Muscle of leg (tissue), 11 donors: ENCODE data around the gene PKDREJ. TPM values are rescaled to one million over a fixed set of nuclear protein-coding genes. Genes with fewer than 3 reads are reported as not detected.

Source experiments
- DNase-seq: peaks from one replicate; pipeline ENCODE4 v3.0.0; 2013
- H3K27ac ChIP-seq: one replicate; pipeline ENCODE4 v1.5.1; 2013; ENCODE audit warnings: mild to moderate bottlenecking, low read length, control low read depth
- H3K27me3 ChIP-seq: one replicate; pipeline ENCODE4 v1.6.1; 2013; ENCODE audit warnings: low read length; ENCODE audit not compliant: control insufficient read depth, insufficient read depth
- H3K36me3 ChIP-seq: one replicate; pipeline ENCODE4 v1.6.1; 2013; ENCODE audit warnings: low read length; ENCODE audit not compliant: control insufficient read depth, insufficient read depth
- H3K4me1 ChIP-seq: one replicate; pipeline ENCODE4 v1.6.1; 2013; ENCODE audit warnings: low read length; ENCODE audit not compliant: control insufficient read depth, insufficient read depth
- H3K4me3 ChIP-seq: one replicate; pipeline ENCODE4 v1.5.1; 2013; ENCODE audit warnings: low read length, control low read depth
- H3K9me3 ChIP-seq: replicated peaks from 2 replicates; pipeline ENCODE4 v1.6.1; 2013; ENCODE audit warnings: low read depth, low read length; ENCODE audit not compliant: control insufficient read depth
- WGBS: methylation state at CpG from one replicate; pipeline ENCODE4 v1.1.5; 2013; ENCODE audit warnings: missing lambda C conversion rate; ENCODE audit not compliant: insufficient coverage; 5-methylcytosine and 5-hydroxymethylcytosine counted together
- polyA plus RNA-seq, 8 donors: library from polyadenylated mRNA; unstranded; fragments of 120-200 nt; gene quantifications; one replicate each; pipeline versions ENCODE4 v1.2.1 to v1.2.3, GENCODE V29; 2013; ENCODE audit warnings: inconsistent platforms in 1 of 8, low replicate concordance in 1 of 8; ENCODE audit not compliant: insufficient read length in 8 of 8, insufficient read depth in 1 of 8
- total RNA-seq: library from RNA; stranded (reverse); fragments of 120-200 nt; gene quantifications from one replicate; pipeline ENCODE4 v1.2.4, GENCODE V29; 2013

PKDREJ gene
- total and polyA plus RNA-seq, 9 donors = 0.04 to 0.45 (median 0.35) TPM

- H3K4me1 ChIP-seq = peaks cover 31% of the 10 kb centered on the region
- H3K27ac ChIP-seq = peak overlapping the region; percentile 29
Observed at GRCh38 chr22:46239261-46240048, 23.7 kb downstream of the PKDREJ start.

GRCh38 chr22:46238541-46238940 lies 24.6 kb downstream of the PKDREJ start:
- no peaks in the 10 kb centered on the region for H3K27me3 ChIP-seq
- DNase-seq = no peak
- no peak overlapping the region for H3K4me3 ChIP-seq
- WGBS = 88% methylated on average over 16 of the region's 16 CpGs
- peaks cover 55% of the 10 kb centered on the region for H3K36me3 ChIP-seq
- peaks cover 26% of the 10 kb centered on the region for H3K4me1 ChIP-seq
- no peaks in the 10 kb centered on the region for H3K9me3 ChIP-seq
- no peak overlapping the region for H3K27ac ChIP-seq

More at GRCh38 chr22:46239261-46240048, 23.7 kb downstream of the PKDREJ start:
- H3K9me3 ChIP-seq = no peaks in the 10 kb centered on the region
- no peak overlapping the region for H3K4me3 ChIP-seq
- DNase-seq = peak; percentile 42
- no peaks in the 10 kb centered on the region for H3K27me3 ChIP-seq
- 77% methylated on average over 15 of the region's 20 CpGs for WGBS
- peaks cover 60% of the 10 kb centered on the region for H3K36me3 ChIP-seq

GRCh38 chr22:46237453-46238124 lies 25.6 kb downstream of the PKDREJ start:
- DNase-seq = no peak
- H3K27me3 ChIP-seq = no peaks in the 10 kb centered on the region
- H3K36me3 ChIP-seq = peaks cover 48% of the 10 kb centered on the region
- no peaks in the 10 kb centered on the region for H3K9me3 ChIP-seq
- WGBS = 92% methylated on average over 10 of the region's 12 CpGs
- H3K27ac ChIP-seq = no peak overlapping the region
- H3K4me1 ChIP-seq = peaks cover 26% of the 10 kb centered on the region
- no peak overlapping the region for H3K4me3 ChIP-seq

GRCh38 chr22:46234969-46235368 lies 28.2 kb downstream of the PKDREJ start:
- Histone ChIP-seq H3K4me1 (peaks cover 15% of the 10 kb centered on the region), H3K27ac (no peak overlapping the region), H3K9me3 (no peaks in the 10 kb centered on the region), H3K27me3 (no peaks in the 10 kb centered on the region), H3K4me3 (no peak overlapping the region), H3K36me3 (peaks cover 47% of the 10 kb centered on the region)
- WGBS = 94% methylated on average over 8 of the region's 12 CpGs
- DNase-seq = no peak

GRCh38 chr22:46233231-46233630 lies 29.9 kb downstream of the PKDREJ start:
- H3K27ac ChIP-seq = no peak overlapping the region
- WGBS = 57% methylated on average over 4 of the region's 9 CpGs
- DNase-seq = peak; percentile 70
- no peak overlapping the region for H3K4me3 ChIP-seq
- peaks cover 32% of the 10 kb centered on the region for H3K36me3 ChIP-seq
- no peaks in the 10 kb centered on the region for H3K27me3 ChIP-seq
- no peaks in the 10 kb centered on the region for H3K9me3 ChIP-seq
- peaks cover 7% of the 10 kb centered on the region for H3K4me1 ChIP-seq

- Histone ChIP-seq H3K9me3 (no peaks in the 10 kb centered on the region), H3K27ac (no peak overlapping the region), H3K4me3 (no peak overlapping the region), H3K4me1 (peaks cover 3% of the 10 kb centered on the region), H3K36me3 (peaks cover 21% of the 10 kb centered on the region), H3K27me3 (no peaks in the 10 kb centered on the region)
- no peak for DNase-seq
- 86% methylated on average over 8 of the region's 13 CpGs for WGBS
Observed at GRCh38 chr22:46230262-46230901, 32.8 kb downstream of the PKDREJ start.

GRCh38 chr22:46229701-46230100 lies 33.4 kb downstream of the PKDREJ start:
- peaks cover 17% of the 10 kb centered on the region for H3K36me3 ChIP-seq
- H3K27ac ChIP-seq = no peak overlapping the region
- H3K27me3 ChIP-seq = no peaks in the 10 kb centered on the region
- H3K9me3 ChIP-seq = no peaks in the 10 kb centered on the region
- DNase-seq = no peak
- H3K4me1 ChIP-seq = peaks cover 3% of the 10 kb centered on the region
- no peak overlapping the region for H3K4me3 ChIP-seq
- WGBS = 98% methylated on average over 7 of the region's 8 CpGs

GRCh38 chr22:46226577-46226976 lies 36.6 kb downstream of the PKDREJ start:
- DNase-seq = no peak
- Histone ChIP-seq H3K4me3 (no peak overlapping the region), H3K27me3 (no peaks in the 10 kb centered on the region), H3K4me1 (no peaks in the 10 kb centered on the region), H3K9me3 (no peaks in the 10 kb centered on the region), H3K27ac (no peak overlapping the region), H3K36me3 (peaks cover 24% of the 10 kb centered on the region)
- WGBS = 100% methylated on average over 5 of the region's 7 CpGs

GRCh38 chr22:46225631-46226030 lies 37.5 kb downstream of the PKDREJ start:
- Histone ChIP-seq H3K4me3 (no peak overlapping the region), H3K27ac (no peak overlapping the region), H3K27me3 (no peaks in the 10 kb centered on the region), H3K4me1 (no peaks in the 10 kb centered on the region), H3K9me3 (no peaks in the 10 kb centered on the region), H3K36me3 (peaks cover 28% of the 10 kb centered on the region)
- 95% methylated on average over 7 of the region's 7 CpGs for WGBS
- no peak for DNase-seq

GRCh38 chr22:46224898-46225290 lies 38.2 kb downstream of the PKDREJ start:
- H3K4me3 ChIP-seq = no peak overlapping the region
- no peaks in the 10 kb centered on the region for H3K4me1 ChIP-seq
- no peaks in the 10 kb centered on the region for H3K27me3 ChIP-seq
- H3K9me3 ChIP-seq = no peaks in the 10 kb centered on the region
- WGBS = 60% methylated on average over 9 of the region's 10 CpGs
- H3K36me3 ChIP-seq = peaks cover 32% of the 10 kb centered on the region
- H3K27ac ChIP-seq = no peak overlapping the region
- no peak for DNase-seq
